Mesendoderm (in vitro differentiated cells): ENCODE data around the gene CEP57.

Source experiments
- DNase-seq: peaks from one replicate; pipeline ENCODE4 v3.0.0; 2013
- H2AK5ac ChIP-seq: 2 replicates; pipeline ENCODE4 v1.6.1; 2013; ENCODE audit warnings: low read length, inconsistent platforms
- H2BK120ac ChIP-seq: 2 replicates; pipeline ENCODE4 v1.6.1; 2013; ENCODE audit warnings: low read depth, mild to moderate bottlenecking, low read length, moderate library complexity, mixed read lengths
- H2BK15ac ChIP-seq: replicated peaks from 2 replicates; pipeline ENCODE4 v1.6.1; 2013; ENCODE audit warnings: low read depth, mild to moderate bottlenecking, moderate library complexity
- H2BK5ac ChIP-seq: 2 replicates; pipeline ENCODE4 v1.6.1; 2013; ENCODE audit warnings: low read length, inconsistent platforms
- H3K18ac ChIP-seq: 2 replicates; pipeline ENCODE4 v1.6.1; 2013; ENCODE audit warnings: mild to moderate bottlenecking, low read length, mixed read lengths
- H3K23ac ChIP-seq: one replicate; pipeline ENCODE4 v1.6.1; 2013; ENCODE audit warnings: low read length
- H3K27ac ChIP-seq: 2 replicates; pipeline ENCODE4 v1.5.1; 2013; ENCODE audit warnings: low read depth, mild to moderate bottlenecking, inconsistent platforms, low read length, moderate library complexity
- H3K27me3 ChIP-seq: 2 replicates; pipeline ENCODE4 v1.6.1; 2013; ENCODE audit warnings: low read length, control low read depth, mild to moderate bottlenecking, inconsistent platforms; ENCODE audit not compliant: insufficient read depth, poor library complexity
- H3K36me3 ChIP-seq: 2 replicates; pipeline ENCODE4 v1.6.1; 2013; ENCODE audit warnings: low read length, inconsistent platforms; ENCODE audit not compliant: control insufficient read depth, insufficient read depth
- H3K4ac ChIP-seq: one replicate; pipeline ENCODE4 v1.6.1; 2013; ENCODE audit warnings: low read depth, mild to moderate bottlenecking, low read length, moderate library complexity
- H3K4me1 ChIP-seq: 2 replicates; pipeline ENCODE4 v1.6.1; 2013; ENCODE audit warnings: low read depth, low read length, inconsistent platforms; ENCODE audit not compliant: control insufficient read depth
- H3K4me2 ChIP-seq: 2 replicates; pipeline ENCODE4 v1.6.1; 2013; ENCODE audit warnings: low read length
- H3K4me3 ChIP-seq: 2 replicates; pipeline ENCODE4 v1.5.1; 2013; ENCODE audit warnings: mild to moderate bottlenecking, low read length
- H3K56ac ChIP-seq: one replicate; pipeline ENCODE4 v1.6.1; 2013; ENCODE audit warnings: low read length
- H3K79me1 ChIP-seq: 2 replicates; pipeline ENCODE4 v1.6.1; 2013; ENCODE audit warnings: low read length, inconsistent platforms
- H3K79me2 ChIP-seq: 2 replicates; pipeline ENCODE4 v1.6.1; 2013; ENCODE audit warnings: mild to moderate bottlenecking, low read length; ENCODE audit not compliant: control insufficient read depth, insufficient read depth
- H3K9ac ChIP-seq: 2 replicates; pipeline ENCODE4 v1.6.1; 2013; ENCODE audit warnings: low read length, inconsistent platforms
- H4K5ac ChIP-seq: one replicate; pipeline ENCODE4 v1.6.1; 2013; ENCODE audit warnings: low read length
- H4K8ac ChIP-seq: one replicate; pipeline ENCODE4 v1.6.1; 2013; ENCODE audit warnings: low read depth, mild to moderate bottlenecking, control low read depth, low read length, moderate library complexity
- WGBS: extraction: QIAGEN DNeasy Blood & Tissue Kit; methylation state at CpG from one replicate; pipeline ENCODE4 v1.1.7; 2013; ENCODE audit warnings: low lambda C conversion rate, missing lambda C conversion rate; ENCODE audit not compliant: insufficient coverage; ENCODE audit errors: extremely low coverage; 5-methylcytosine and 5-hydroxymethylcytosine counted together

Gene CEP57

DNA sequence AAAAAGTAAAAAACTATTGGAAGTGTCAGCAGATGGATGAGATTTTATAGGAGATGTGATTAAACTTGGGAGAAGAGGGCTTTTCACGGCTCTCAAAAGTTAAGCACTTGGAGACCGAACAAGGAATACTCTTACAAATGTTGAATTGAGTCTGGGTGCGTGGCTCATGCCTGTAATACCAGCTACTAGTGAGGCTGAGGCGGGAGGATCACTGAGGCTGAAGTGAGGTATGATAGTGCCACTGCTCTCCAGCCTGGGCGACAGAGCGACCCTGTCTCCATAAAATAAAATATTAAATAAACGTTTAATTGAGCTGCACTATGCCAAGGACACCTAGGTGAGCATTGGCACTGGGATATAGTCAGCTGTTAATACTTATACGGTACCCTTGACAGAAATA, 1.9 kb downstream of the CEP57 start:
- no peak overlapping the region for H2AK5ac ChIP-seq
- no peak overlapping the region for H4K5ac ChIP-seq
- no peak overlapping the region for H3K23ac ChIP-seq
- no peak overlapping the region for H2BK5ac ChIP-seq
- peak overlapping the region; percentile 80 for H3K9ac ChIP-seq
- no peak overlapping the region for H3K56ac ChIP-seq
- no peak overlapping the region for H3K4me3 ChIP-seq
- no peak for DNase-seq
- H2BK120ac ChIP-seq = no peak overlapping the region
- no peak overlapping the region for H4K8ac ChIP-seq
- no peak overlapping the region for H3K4ac ChIP-seq
- H2BK15ac ChIP-seq = no peak overlapping the region
- H3K36me3 ChIP-seq = no peaks in the 10 kb centered on the region
- peaks cover 42% of the 10 kb centered on the region for H3K79me2 ChIP-seq
- no peak overlapping the region for H3K18ac ChIP-seq
- H3K4me2 ChIP-seq = no peak overlapping the region
- no peak overlapping the region for H3K27ac ChIP-seq
- no CpG with 5 or more reads among the region's 8 CpGs for WGBS
- peaks cover 12% of the 10 kb centered on the region for H3K79me1 ChIP-seq
- H3K27me3 ChIP-seq = no peaks in the 10 kb centered on the region
- H3K4me1 ChIP-seq = peaks cover 3% of the 10 kb centered on the region

DNA sequence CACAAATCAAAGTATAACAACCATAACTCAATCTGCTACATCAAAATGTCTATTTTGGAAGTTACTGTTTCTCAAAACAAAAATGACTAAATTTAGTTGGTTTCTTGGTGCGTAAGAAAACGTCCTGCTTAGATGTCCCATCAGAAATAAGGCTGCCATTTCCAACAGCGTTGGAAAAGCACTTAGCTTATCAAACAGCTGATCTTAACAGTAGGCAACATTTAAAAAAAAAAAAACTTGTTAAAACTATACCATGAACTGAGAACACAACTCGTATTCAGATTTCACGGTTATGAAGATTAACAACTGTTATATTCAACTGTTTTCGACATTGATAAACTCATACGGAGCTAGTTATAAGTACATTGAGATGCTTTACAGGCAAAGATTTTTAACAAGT, 2.4 kb downstream of the CEP57 start:
- Histone ChIP-seq H3K27me3 (no peaks in the 10 kb centered on the region), H3K18ac (no peak overlapping the region), H3K4me1 (peaks cover 3% of the 10 kb centered on the region), H3K56ac (no peak overlapping the region), H3K23ac (no peak overlapping the region), H3K79me2 (peaks cover 42% of the 10 kb centered on the region), H3K9ac (no peak overlapping the region), H2AK5ac (no peak overlapping the region), H3K27ac (no peak overlapping the region), H4K8ac (no peak overlapping the region), H3K4ac (no peak overlapping the region), H2BK15ac (no peak overlapping the region), H4K5ac (no peak overlapping the region), H3K79me1 (peaks cover 12% of the 10 kb centered on the region), H2BK5ac (no peak overlapping the region), H3K4me2 (no peak overlapping the region), H2BK120ac (no peak overlapping the region), H3K36me3 (no peaks in the 10 kb centered on the region), H3K4me3 (no peak overlapping the region)
- no CpG with 5 or more reads among the region's 7 CpGs for WGBS
- no peak for DNase-seq

DNA sequence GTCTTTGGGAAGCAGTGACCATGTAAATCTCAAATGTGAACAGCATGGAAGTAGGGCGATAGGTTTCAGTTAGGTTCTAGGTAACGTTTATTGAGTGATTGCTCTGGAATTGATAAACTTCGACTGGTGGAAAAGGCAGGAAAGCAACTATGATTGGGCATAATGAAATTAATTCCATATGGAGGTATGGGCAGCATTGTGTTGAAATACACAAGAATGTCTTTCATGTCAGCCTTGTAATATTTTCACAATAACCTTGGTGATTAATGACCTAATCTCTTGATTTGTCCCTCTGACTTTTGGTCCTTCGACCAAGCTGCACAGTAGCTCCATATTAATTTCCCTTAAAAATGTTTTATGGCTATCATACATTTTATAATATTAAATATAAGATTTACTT, 2.8 kb downstream of the CEP57 start:
- Histone ChIP-seq H3K79me2 (peaks cover 42% of the 10 kb centered on the region), H3K4me2 (no peak overlapping the region), H3K27me3 (no peaks in the 10 kb centered on the region), H3K9ac (no peak overlapping the region), H3K4ac (no peak overlapping the region), H3K27ac (no peak overlapping the region), H3K56ac (no peak overlapping the region), H3K23ac (no peak overlapping the region), H2AK5ac (no peak overlapping the region), H2BK120ac (no peak overlapping the region), H4K5ac (no peak overlapping the region), H3K4me3 (no peak overlapping the region), H3K18ac (no peak overlapping the region), H2BK5ac (no peak overlapping the region), H3K4me1 (peaks cover 3% of the 10 kb centered on the region), H3K79me1 (peaks cover 12% of the 10 kb centered on the region), H2BK15ac (no peak overlapping the region), H4K8ac (no peak overlapping the region), H3K36me3 (no peaks in the 10 kb centered on the region)
- no CpG with 5 or more reads among the region's 4 CpGs for WGBS
- no peak for DNase-seq

DNA sequence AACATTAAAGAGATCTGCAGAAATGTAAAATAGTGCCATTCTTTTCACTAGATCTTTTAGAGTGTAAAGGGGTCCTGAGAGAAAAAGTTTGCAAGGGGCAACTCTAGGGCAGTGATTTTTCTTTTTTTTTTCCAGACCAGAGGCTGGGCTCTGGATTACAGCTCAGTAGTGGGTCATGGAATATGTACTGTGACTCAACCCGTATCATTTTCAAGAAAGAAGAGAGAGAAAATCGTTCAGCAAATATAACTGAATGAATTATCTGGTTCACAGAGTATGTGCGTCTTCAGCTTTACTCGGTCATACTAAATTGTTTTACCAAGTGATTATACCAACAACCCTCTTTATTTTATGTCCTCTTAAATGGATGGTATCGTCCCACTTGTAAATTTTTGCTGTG, 3.8 kb downstream of the CEP57 start:
- Histone ChIP-seq H3K79me1 (peaks cover 10% of the 10 kb centered on the region), H3K36me3 (no peaks in the 10 kb centered on the region), H3K4me3 (no peak overlapping the region), H3K27me3 (no peaks in the 10 kb centered on the region), H3K18ac (no peak overlapping the region), H2BK5ac (no peak overlapping the region), H3K79me2 (peaks cover 37% of the 10 kb centered on the region), H3K9ac (no peak overlapping the region), H2BK15ac (no peak overlapping the region), H3K23ac (no peak overlapping the region), H4K8ac (no peak overlapping the region), H2AK5ac (no peak overlapping the region), H3K56ac (no peak overlapping the region), H3K4me2 (no peak overlapping the region), H3K4ac (no peak overlapping the region), H3K27ac (no peak overlapping the region), H2BK120ac (no peak overlapping the region), H3K4me1 (peaks cover 3% of the 10 kb centered on the region), H4K5ac (no peak overlapping the region)
- WGBS = no CpG with 5 or more reads among the region's 5 CpGs
- DNase-seq = no peak

DNA sequence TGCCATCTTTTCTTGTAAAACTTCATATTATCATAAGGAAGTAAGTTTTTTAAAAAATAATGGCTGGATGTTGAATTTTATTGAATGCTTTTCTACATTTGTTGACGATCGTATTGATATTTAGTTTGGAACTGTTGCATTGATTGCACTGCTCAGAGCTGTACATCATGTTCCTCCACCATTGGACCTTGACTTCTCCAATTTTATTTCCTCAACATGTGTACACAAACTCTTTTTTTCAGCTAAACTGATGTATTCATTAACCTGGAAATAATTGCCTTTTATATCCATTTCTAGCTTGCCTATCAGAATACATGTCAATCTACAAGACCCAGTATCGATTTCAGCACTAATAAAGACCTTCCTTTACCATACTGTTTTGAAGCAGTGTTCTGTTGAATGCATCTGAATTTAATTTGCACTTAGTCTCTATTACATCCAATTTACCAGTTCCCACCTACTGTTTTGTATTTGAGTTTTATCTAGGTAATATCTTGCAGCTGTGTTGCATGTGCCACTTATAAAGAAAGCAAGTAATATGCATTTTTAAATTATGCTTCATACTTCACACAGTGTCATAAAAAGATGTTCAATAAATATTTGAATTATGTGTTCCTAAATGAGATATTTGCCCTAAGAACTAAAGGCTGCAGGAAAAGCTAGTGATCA, 5.5 kb downstream of the CEP57 start:
- H3K4me3 ChIP-seq = no peak overlapping the region

DNA sequence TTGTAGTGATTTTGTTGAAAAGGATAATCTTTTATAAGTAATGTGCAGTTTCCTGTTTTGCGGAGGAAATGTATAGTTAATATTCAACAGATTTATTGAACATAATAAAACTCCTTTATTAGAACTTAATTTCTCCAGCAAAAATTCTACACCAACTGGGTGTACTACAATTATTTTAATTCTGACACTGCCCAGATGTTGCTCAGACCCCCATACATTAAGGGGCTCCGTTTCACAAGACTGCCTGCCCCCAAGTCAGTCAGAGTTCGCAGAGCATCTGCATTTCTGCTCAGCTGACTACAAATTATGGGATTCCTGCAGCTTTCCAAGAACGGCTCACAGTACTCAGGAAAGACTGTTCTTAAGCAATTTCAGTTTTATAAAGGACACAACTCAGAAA, 6.2 kb downstream of the CEP57 start:
- no peak overlapping the region for H3K4me2 ChIP-seq

More for the DNA sequence above, 5.5 kb downstream of the CEP57 start:
- Histone ChIP-seq H2AK5ac (no peak overlapping the region), H4K5ac (no peak overlapping the region), H3K79me1 (peaks cover 10% of the 10 kb centered on the region), H2BK120ac (no peak overlapping the region), H3K4me2 (no peak overlapping the region), H3K9ac (no peak overlapping the region), H3K18ac (no peak overlapping the region), H3K23ac (no peak overlapping the region), H3K27ac (no peak overlapping the region), H2BK5ac (no peak overlapping the region), H4K8ac (no peak overlapping the region), H3K4ac (no peak overlapping the region), H3K36me3 (no peaks in the 10 kb centered on the region), H3K79me2 (peaks cover 37% of the 10 kb centered on the region), H3K56ac (no peak overlapping the region), H3K4me1 (peaks cover 3% of the 10 kb centered on the region), H2BK15ac (no peak overlapping the region), H3K27me3 (no peaks in the 10 kb centered on the region)
- 100% methylated on average over 2 of the region's 3 CpGs for WGBS
- no peak for DNase-seq

More for the DNA sequence above, 6.2 kb downstream of the CEP57 start:
- no peak overlapping the region for H4K5ac ChIP-seq
- H3K27ac ChIP-seq = no peak overlapping the region
- H2AK5ac ChIP-seq = no peak overlapping the region
- H3K79me1 ChIP-seq = peaks cover 6% of the 10 kb centered on the region
- no peaks in the 10 kb centered on the region for H3K27me3 ChIP-seq
- no peak overlapping the region for H3K23ac ChIP-seq
- peaks cover 31% of the 10 kb centered on the region for H3K79me2 ChIP-seq
- no peak overlapping the region for H3K56ac ChIP-seq
- H3K4ac ChIP-seq = peak overlapping the region; percentile 65
- no peak overlapping the region for H3K9ac ChIP-seq
- no peak overlapping the region for H3K18ac ChIP-seq
- DNase-seq = no peak
- H3K4me3 ChIP-seq = no peak overlapping the region
- no peaks in the 10 kb centered on the region for H3K36me3 ChIP-seq
- H2BK5ac ChIP-seq = no peak overlapping the region
- H2BK120ac ChIP-seq = no peak overlapping the region
- H4K8ac ChIP-seq = no peak overlapping the region
- H3K4me1 ChIP-seq = peaks cover 2% of the 10 kb centered on the region
- no peak overlapping the region for H2BK15ac ChIP-seq
- WGBS = no CpG with 5 or more reads among the region's 4 CpGs
